Stomach smooth muscle (tissue), 2 donors: ENCODE data around the gene LGI4.
A peak's percentile ranks its signal among the peaks of the same experiment; 100 is the strongest.
"Not testable (repeated sequence)": the region's sequence is repeated elsewhere in the genome, so short reads cannot be mapped to it uniquely, and the experiment has no call there.

Experiments
- H3K27ac ChIP-seq: one replicate; pipeline ENCODE4 v1.7.0; 2013; ENCODE audit warnings: mild to moderate bottlenecking, low read length, inconsistent platforms
- H3K27me3 ChIP-seq, 2 donors: one replicate each; pipeline ENCODE4 v1.7.0; 2013; ENCODE audit warnings: low read length in 2 of 2; ENCODE audit not compliant: insufficient read depth in 2 of 2, control insufficient read depth in 1 of 2
- H3K36me3 ChIP-seq, 2 donors: one replicate each; pipeline ENCODE4 v1.7.0; 2013; ENCODE audit warnings: low read length in 2 of 2; ENCODE audit not compliant: control insufficient read depth in 2 of 2, insufficient read depth in 2 of 2
- H3K4me1 ChIP-seq: one replicate; pipeline ENCODE4 v1.7.0; 2013; ENCODE audit warnings: low read length; ENCODE audit not compliant: control insufficient read depth, insufficient read depth
- H3K4me3 ChIP-seq, 2 donors: one replicate each; pipeline ENCODE4 v1.7.0; 2013; ENCODE audit warnings: low read length in 2 of 2
- H3K9ac ChIP-seq, 2 donors: one replicate each; pipeline ENCODE4 v1.7.0; 2013; ENCODE audit warnings: low read length in 2 of 2, mild to moderate bottlenecking in 1 of 2
- H3K9me3 ChIP-seq, 2 donors: one replicate each; pipeline ENCODE4 v1.7.0; 2013; ENCODE audit warnings: low read length in 2 of 2; ENCODE audit not compliant: control insufficient read depth in 2 of 2
- donor health status: healthy.
- donor health status: Pancreatic carcinoma.

Gene LGI4

GRCh38 chr19:35160629-35161433 lies 26.0 kb upstream of the LGI4 start:
- Histone ChIP-seq H3K36me3 (peaks cover 3 to 5% of the 10 kb centered on the region in 2 donors), H3K4me3 (no peak overlapping the region), H3K27me3 (peaks cover 5 to 6% of the 10 kb centered on the region in 2 donors), H3K9me3 (peaks cover 6 to 15% of the 10 kb centered on the region in 2 donors), H3K4me1 (no peaks in the 10 kb centered on the region), H3K27ac (no peak overlapping the region), H3K9ac (no peak overlapping the region)

GRCh38 chr19:35159606-35160005 lies 24.7 kb upstream of the LGI4 start:
- Histone ChIP-seq H3K4me1 (peaks cover 5% of the 10 kb centered on the region), H3K4me3 (no peak overlapping the region), H3K36me3 (peaks cover 3% of the 10 kb centered on the region in 2 donors), H3K27ac (no peak overlapping the region), H3K9ac (no peak overlapping the region), H3K9me3 (peaks cover 6 to 10% of the 10 kb centered on the region in 2 donors), H3K27me3 (peaks cover 15 to 18% of the 10 kb centered on the region in 2 donors)

- Histone ChIP-seq H3K4me1 (peaks cover 14% of the 10 kb centered on the region), H3K9me3 (peaks cover 2 to 3% of the 10 kb centered on the region in 2 donors), H3K36me3 (peaks cover 0 to 2% of the 10 kb centered on the region in 2 donors), H3K27me3 (peaks cover 26 to 33% of the 10 kb centered on the region in 2 donors), H3K9ac (no peak overlapping the region), H3K27ac (no peak overlapping the region), H3K4me3 (no peak overlapping the region)
Measured at GRCh38 chr19:35157431-35157830, 22.6 kb upstream of the LGI4 start.

- Histone ChIP-seq H3K36me3 (no peaks in the 10 kb centered on the region), H3K4me3 (no peak overlapping the region), H3K4me1 (peaks cover 14% of the 10 kb centered on the region), H3K27ac (no peak overlapping the region), H3K27me3 (peaks cover 29 to 33% of the 10 kb centered on the region in 2 donors), H3K9me3 (no peaks in the 10 kb centered on the region), H3K9ac (no peak overlapping the region)
Measured at GRCh38 chr19:35156673-35157014, 21.8 kb upstream of the LGI4 start.

GRCh38 chr19:35155981-35156672 lies 21.3 kb upstream of the LGI4 start:
- Histone ChIP-seq H3K9ac (no peak overlapping the region), H3K4me1 (peaks cover 14% of the 10 kb centered on the region), H3K27ac (no peak overlapping the region), H3K27me3 (peaks cover 31 to 37% of the 10 kb centered on the region in 2 donors), H3K4me3 (peak overlapping the region in 1 of 2 donors; percentile 49), H3K9me3 (no peaks in the 10 kb centered on the region), H3K36me3 (no peaks in the 10 kb centered on the region)

GRCh38 chr19:35155441-35155840 lies 20.6 kb upstream of the LGI4 start:
- Histone ChIP-seq H3K9me3 (no peaks in the 10 kb centered on the region), H3K4me3 (peak overlapping the region; percentile 49 to 69), H3K27me3 (peaks cover 34 to 39% of the 10 kb centered on the region in 2 donors), H3K4me1 (peaks cover 14% of the 10 kb centered on the region), H3K36me3 (no peaks in the 10 kb centered on the region), H3K27ac (no peak overlapping the region), H3K9ac (peak overlapping the region in 1 of 2 donors; percentile 55)

- peak within 1 kb of the TSS; percentile 13 to 55 for H3K9ac ChIP-seq
Measured at GRCh38 chr19:35154525-35155406, 19.9 kb upstream of the LGI4 start, which contains the start of gene FXYD5. Gene FXYD5 (plus strand): TSS chr19:35154735. CDS start chr19:35155551, 816 bp downstream.

GRCh38 chr19:35153701-35154524 lies 19.1 kb upstream of the LGI4 start:
- Histone ChIP-seq H3K4me3 (peak overlapping the region; percentile 27 to 69), H3K9me3 (no peaks in the 10 kb centered on the region), H3K27me3 (peaks cover 36 to 39% of the 10 kb centered on the region in 2 donors), H3K36me3 (no peaks in the 10 kb centered on the region), H3K4me1 (peaks cover 14% of the 10 kb centered on the region), H3K27ac (no peak overlapping the region), H3K9ac (peak overlapping the region in 1 of 2 donors; percentile 22)

More at GRCh38 chr19:35154525-35155406, 19.9 kb upstream of the LGI4 start, which contains the start of gene FXYD5:
- Histone ChIP-seq H3K4me3 (peak within 1 kb of the TSS; percentile 49 to 69), H3K27ac (no peak within 1 kb of the TSS), H3K4me1 (peaks cover 14% of the 10 kb centered on the region), H3K9me3 (no peaks in the 10 kb centered on the region), H3K27me3 (peaks cover 36 to 39% of the 10 kb centered on the region in 2 donors), H3K36me3 (no peaks in the 10 kb centered on the region)

GRCh38 chr19:35153129-35153522 lies 18.3 kb upstream of the LGI4 start:
- H3K27me3 ChIP-seq = peaks cover 36 to 39% of the 10 kb centered on the region in 2 donors
- H3K9ac ChIP-seq, H3K9me3 ChIP-seq, H3K36me3 ChIP-seq, H3K27ac ChIP-seq, H3K4me3 ChIP-seq: not testable (repeated sequence)
- peaks cover 14% of the 10 kb centered on the region for H3K4me1 ChIP-seq
